Neural cell (in vitro differentiated cells): Measurements from ENCODE around the gene KHDRBS2. TPM values are rescaled to one million over a fixed set of nuclear protein-coding genes. Genes with fewer than 3 reads are reported as not detected.

Experiments
- H2AFZ ChIP-seq: fragments of 200-600, 300-800 bp; sonication (generic), shearing (Covaris generic); 2 replicates; pipeline ENCODE4 v1.6.0; 2014; ENCODE audit warnings: low read depth, mild to moderate bottlenecking, antibody characterized with exemption, low read length, moderate library complexity
- H3F3A ChIP-seq: fragments of 200-600 bp; shearing (Covaris generic); 2 replicates; pipeline ENCODE4 v1.6.1; 2016; ENCODE audit warnings: mild to moderate bottlenecking, moderate library complexity, mixed read lengths, antibody characterized with exemption, low read length; ENCODE audit not compliant: insufficient read depth, poor library complexity, severe bottlenecking
- H3K27ac ChIP-seq: fragments of 200-600, 300-800 bp; sonication (generic), shearing (Covaris generic); 2 replicates; pipeline ENCODE4 v1.5.1; 2014; ENCODE audit warnings: mild to moderate bottlenecking, low read length, moderate library complexity
- H3K27me3 ChIP-seq: fragments of 300-800, 200-600 bp; sonication (generic), shearing (Covaris generic); 2 replicates; pipeline ENCODE4 v1.6.0; 2014; ENCODE audit warnings: mild to moderate bottlenecking, low read depth, low read length, moderate library complexity; ENCODE audit not compliant: insufficient read depth
- H3K36me3 ChIP-seq: fragments of 300-800, 200-600 bp; sonication (generic), shearing (Covaris generic); 2 replicates; pipeline ENCODE4 v1.5.1; 2014; ENCODE audit warnings: mild to moderate bottlenecking, antibody characterized with exemption, low read length, moderate library complexity; ENCODE audit not compliant: insufficient read depth
- H3K4me2 ChIP-seq: fragments of 300-800, 200-600 bp; sonication (generic), shearing (Covaris generic); 2 replicates; pipeline ENCODE4 v1.6.0; 2014; ENCODE audit warnings: mild to moderate bottlenecking, low read length
- H3K4me3 ChIP-seq: fragments of 300-800, 200-600 bp; sonication (generic), shearing (Covaris generic); 2 replicates; pipeline ENCODE4 v1.5.1; 2014; ENCODE audit warnings: mild to moderate bottlenecking, low read length, moderate library complexity
- H3K79me2 ChIP-seq: fragments of 200-600 bp; shearing (Covaris generic); replicated peaks from 2 replicates; pipeline ENCODE4 v1.6.0; 2014; ENCODE audit warnings: mild to moderate bottlenecking, low read length, moderate library complexity; ENCODE audit not compliant: insufficient read depth
- H3K9ac ChIP-seq: fragments of 300-800, 200-600 bp; sonication (generic), shearing (Covaris generic); 2 replicates; pipeline ENCODE4 v1.6.1; 2016; ENCODE audit warnings: mild to moderate bottlenecking, low read length, mixed read lengths
- H3K9me2 ChIP-seq: fragments of 200-600 bp; shearing (Covaris generic); 2 replicates; pipeline ENCODE4 v1.6.1; 2016; ENCODE audit warnings: mild to moderate bottlenecking, low read length, mixed read lengths; ENCODE audit not compliant: insufficient read depth
- H3K9me3 ChIP-seq: fragments of 200-600, 300-800 bp; sonication (generic), shearing (Covaris generic); 2 replicates; pipeline ENCODE4 v1.6.1; 2016; ENCODE audit warnings: mild to moderate bottlenecking, mixed run types, low read length, moderate library complexity, mixed read lengths
- H4K20me1 ChIP-seq: fragments of 200-600 bp; shearing (Covaris generic); 2 replicates; pipeline ENCODE4 v1.6.1; 2016; ENCODE audit warnings: mild to moderate bottlenecking, mixed run types; ENCODE audit not compliant: insufficient read depth
- EP300 ChIP-seq: fragments of 450-650 bp; conservative IDR thresholded peaks from 2 replicates; pipeline ENCODE4 v1.6.1; 2014; ENCODE audit warnings: antibody characterized with exemption, mild to moderate bottlenecking, moderate library complexity; ENCODE audit not compliant: poor library complexity, severe bottlenecking
- EZH2 ChIP-seq: fragments of 200-600, 300-800 bp; shearing (Covaris generic), sonication (generic); IDR thresholded peaks from 2 replicates; pipeline ENCODE4 v1.6.1; 2014; ENCODE audit warnings: antibody characterized with exemption, low read length, borderline replicate concordance, mild to moderate bottlenecking; ENCODE audit not compliant: insufficient read depth, poor library complexity, severe bottlenecking
- MXI1 ChIP-seq: fragments of 450-650 bp; conservative IDR thresholded peaks from 2 replicates; pipeline ENCODE4 v1.6.1; 2014; ENCODE audit warnings: antibody characterized with exemption, mild to moderate bottlenecking; ENCODE audit not compliant: poor library complexity, severe bottlenecking
- POLR2AphosphoS5 ChIP-seq: IDR thresholded peaks from 2 replicates; pipeline ENCODE4 v1.6.1; 2012
- RAD21 ChIP-seq: fragments of 450-650 bp; conservative IDR thresholded peaks from 2 replicates; pipeline ENCODE4 v1.6.1; 2014; ENCODE audit warnings: antibody characterized with exemption, mild to moderate bottlenecking, moderate library complexity
- SMC3 ChIP-seq: fragments of 450-650 bp; conservative IDR thresholded peaks from 2 replicates; pipeline ENCODE4 v1.6.1; 2014; ENCODE audit warnings: antibody characterized with exemption, mild to moderate bottlenecking, moderate library complexity; ENCODE audit not compliant: poor library complexity
- TAF1 ChIP-seq: IDR thresholded peaks from 2 replicates; pipeline ENCODE4 v1.6.1; 2012; ENCODE audit warnings: low read depth
- polyA plus RNA-seq: library from polyadenylated mRNA; depleted of rRNA; stranded (reverse); fragments of >200 nt; gene quantifications from 2 replicates; pipeline ENCODE4 v1.2.3, GENCODE V29; 2014
- TF ChIP-seq, protein P1 (sequence below): fragments of 450-650 bp; IDR thresholded peaks from 2 replicates; pipeline ENCODE4 v1.5.1; 2014; ENCODE audit warnings: antibody characterized with exemption, mild to moderate bottlenecking, moderate library complexity; ENCODE audit not compliant: poor library complexity, severe bottlenecking
- TF ChIP-seq, protein P2 (sequence below): IDR thresholded peaks from 2 replicates; pipeline ENCODE4 v1.6.1; 2012; ENCODE audit warnings: borderline replicate concordance

The KHDRBS2 gene
- polyA plus RNA-seq, 1 donor from 2014 or later, result 28.5 TPM

DNA sequence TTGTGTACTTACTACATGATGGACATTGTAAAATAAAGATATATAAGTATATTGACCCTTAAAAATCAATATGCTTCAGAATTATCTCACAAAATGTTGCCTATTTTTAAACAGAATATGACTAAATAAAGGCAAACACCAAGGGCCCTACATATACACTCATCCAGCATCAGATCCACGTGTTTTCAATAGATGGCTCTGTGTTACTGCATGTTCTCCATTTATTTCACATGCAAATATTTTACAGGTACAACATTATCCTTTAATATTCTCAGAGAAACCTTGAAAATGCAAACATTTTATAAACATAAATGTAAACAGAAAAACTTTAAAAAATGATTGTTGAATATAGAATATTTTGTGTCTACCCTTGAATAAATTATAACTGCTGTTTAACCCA lies 2.9 kb upstream of the KHDRBS2 start:
- no peak overlapping the region for H3K9ac ChIP-seq
- H2AFZ ChIP-seq, result no peak overlapping the region
- peaks cover 13% of the 10 kb centered on the region for H3K79me2 ChIP-seq
- H3K4me2 ChIP-seq, result no peak overlapping the region
- TF ChIP-seq, protein P1, sequence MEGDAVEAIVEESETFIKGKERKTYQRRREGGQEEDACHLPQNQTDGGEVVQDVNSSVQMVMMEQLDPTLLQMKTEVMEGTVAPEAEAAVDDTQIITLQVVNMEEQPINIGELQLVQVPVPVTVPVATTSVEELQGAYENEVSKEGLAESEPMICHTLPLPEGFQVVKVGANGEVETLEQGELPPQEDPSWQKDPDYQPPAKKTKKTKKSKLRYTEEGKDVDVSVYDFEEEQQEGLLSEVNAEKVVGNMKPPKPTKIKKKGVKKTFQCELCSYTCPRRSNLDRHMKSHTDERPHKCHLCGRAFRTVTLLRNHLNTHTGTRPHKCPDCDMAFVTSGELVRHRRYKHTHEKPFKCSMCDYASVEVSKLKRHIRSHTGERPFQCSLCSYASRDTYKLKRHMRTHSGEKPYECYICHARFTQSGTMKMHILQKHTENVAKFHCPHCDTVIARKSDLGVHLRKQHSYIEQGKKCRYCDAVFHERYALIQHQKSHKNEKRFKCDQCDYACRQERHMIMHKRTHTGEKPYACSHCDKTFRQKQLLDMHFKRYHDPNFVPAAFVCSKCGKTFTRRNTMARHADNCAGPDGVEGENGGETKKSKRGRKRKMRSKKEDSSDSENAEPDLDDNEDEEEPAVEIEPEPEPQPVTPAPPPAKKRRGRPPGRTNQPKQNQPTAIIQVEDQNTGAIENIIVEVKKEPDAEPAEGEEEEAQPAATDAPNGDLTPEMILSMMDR, result peak; percentile 62
- TF ChIP-seq EP300 (no peak), TAF1 (no peak), POLR2AphosphoS5 (no peak), EZH2 (no peak), MXI1 (no peak), SMC3 (peak; percentile 70), RAD21 (peak; percentile 71)
- TF ChIP-seq, protein P2, sequence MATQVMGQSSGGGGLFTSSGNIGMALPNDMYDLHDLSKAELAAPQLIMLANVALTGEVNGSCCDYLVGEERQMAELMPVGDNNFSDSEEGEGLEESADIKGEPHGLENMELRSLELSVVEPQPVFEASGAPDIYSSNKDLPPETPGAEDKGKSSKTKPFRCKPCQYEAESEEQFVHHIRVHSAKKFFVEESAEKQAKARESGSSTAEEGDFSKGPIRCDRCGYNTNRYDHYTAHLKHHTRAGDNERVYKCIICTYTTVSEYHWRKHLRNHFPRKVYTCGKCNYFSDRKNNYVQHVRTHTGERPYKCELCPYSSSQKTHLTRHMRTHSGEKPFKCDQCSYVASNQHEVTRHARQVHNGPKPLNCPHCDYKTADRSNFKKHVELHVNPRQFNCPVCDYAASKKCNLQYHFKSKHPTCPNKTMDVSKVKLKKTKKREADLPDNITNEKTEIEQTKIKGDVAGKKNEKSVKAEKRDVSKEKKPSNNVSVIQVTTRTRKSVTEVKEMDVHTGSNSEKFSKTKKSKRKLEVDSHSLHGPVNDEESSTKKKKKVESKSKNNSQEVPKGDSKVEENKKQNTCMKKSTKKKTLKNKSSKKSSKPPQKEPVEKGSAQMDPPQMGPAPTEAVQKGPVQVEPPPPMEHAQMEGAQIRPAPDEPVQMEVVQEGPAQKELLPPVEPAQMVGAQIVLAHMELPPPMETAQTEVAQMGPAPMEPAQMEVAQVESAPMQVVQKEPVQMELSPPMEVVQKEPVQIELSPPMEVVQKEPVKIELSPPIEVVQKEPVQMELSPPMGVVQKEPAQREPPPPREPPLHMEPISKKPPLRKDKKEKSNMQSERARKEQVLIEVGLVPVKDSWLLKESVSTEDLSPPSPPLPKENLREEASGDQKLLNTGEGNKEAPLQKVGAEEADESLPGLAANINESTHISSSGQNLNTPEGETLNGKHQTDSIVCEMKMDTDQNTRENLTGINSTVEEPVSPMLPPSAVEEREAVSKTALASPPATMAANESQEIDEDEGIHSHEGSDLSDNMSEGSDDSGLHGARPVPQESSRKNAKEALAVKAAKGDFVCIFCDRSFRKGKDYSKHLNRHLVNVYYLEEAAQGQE, result no peak
- no peaks in the 10 kb centered on the region for H4K20me1 ChIP-seq
- H3K27me3 ChIP-seq, result no peaks in the 10 kb centered on the region
- H3K36me3 ChIP-seq, result no peaks in the 10 kb centered on the region
- no peaks in the 10 kb centered on the region for H3F3A ChIP-seq
- no peaks in the 10 kb centered on the region for H3K9me3 ChIP-seq
- no peak overlapping the region for H3K4me3 ChIP-seq
- no peaks in the 10 kb centered on the region for H3K9me2 ChIP-seq
- H3K27ac ChIP-seq, result no peak overlapping the region

DNA sequence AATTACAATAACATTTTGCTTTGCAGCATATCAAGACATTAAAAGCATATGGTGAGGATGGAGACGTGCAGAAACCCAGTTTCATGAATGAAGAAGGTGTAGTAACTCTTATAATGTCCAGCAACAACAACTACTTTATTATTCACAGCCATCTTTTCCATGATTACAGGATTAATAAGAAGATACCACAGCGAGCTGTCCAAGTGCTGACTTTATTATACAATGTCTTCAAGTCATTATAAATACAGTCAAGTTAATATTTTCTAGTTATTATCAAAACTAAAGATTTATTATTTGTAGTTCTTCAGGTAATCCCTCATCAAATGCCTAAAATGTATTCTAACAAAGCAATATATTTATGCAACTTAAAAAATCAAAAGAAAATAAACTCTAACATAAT lies 2.5 kb upstream of the KHDRBS2 start:
- H3K9ac ChIP-seq, result no peak overlapping the region
- no peak overlapping the region for H3K4me3 ChIP-seq
- no peak for TF ChIP-seq SMC3
- TF ChIP-seq RAD21, result no peak
- TF ChIP-seq POLR2AphosphoS5, result no peak
- no peak for TF ChIP-seq MXI1
- no peak for TF ChIP-seq TAF1
- no peak for TF ChIP-seq EZH2
- TF ChIP-seq, protein P1, result no peak
- TF ChIP-seq, protein P2, result no peak
- no peak for TF ChIP-seq EP300
- no peaks in the 10 kb centered on the region for H4K20me1 ChIP-seq
- no peaks in the 10 kb centered on the region for H3K27me3 ChIP-seq
- H3K4me2 ChIP-seq, result no peak overlapping the region
- no peaks in the 10 kb centered on the region for H3F3A ChIP-seq
- H3K79me2 ChIP-seq, result peaks cover 14% of the 10 kb centered on the region
- H3K36me3 ChIP-seq, result no peaks in the 10 kb centered on the region
- H3K9me3 ChIP-seq, result no peaks in the 10 kb centered on the region
- H3K27ac ChIP-seq, result no peak overlapping the region
- H2AFZ ChIP-seq, result no peak overlapping the region
- H3K9me2 ChIP-seq, result no peaks in the 10 kb centered on the region
